ENCODE data around the gene GALNT6.
A peak's percentile ranks its signal among the peaks of the same experiment; 100 is the strongest.

The GALNT6 gene

GRCh38 chr12:51329742-51330141 lies 61.5 kb downstream of the GALNT6 start:
- no peak for TF ChIP-seq EZH2phosphoT487 (IDR thresholded peaks at IDR 0.05; ENCODE audit: borderline replicate concordance, low read length)
- Histone ChIP-seq H3F3A (ENCODE audit: control insufficient read depth, insufficient read depth) (no peaks in the 10 kb centered on the region), H3K4me1 (ENCODE audit: control insufficient read depth, low read length) (peaks cover 11% of the 10 kb centered on the region), H4K20me1 (ENCODE audit: control insufficient read depth, insufficient read depth, low read depth, low read length) (no peaks in the 10 kb centered on the region), H3K36me3 (ENCODE audit: control insufficient read depth, low read length) (no peaks in the 10 kb centered on the region), H3K9me2 (replicated peaks; ENCODE audit: control insufficient read depth, low read length) (no peaks in the 10 kb centered on the region), H3K9me3 (ENCODE audit: control insufficient read depth, insufficient read depth, low read length) (no peaks in the 10 kb centered on the region), H3K4me3 (ENCODE audit: low read length) (no peak overlapping the region), H3K27me3 (ENCODE audit: control insufficient read depth, low read length) (peaks cover 26% of the 10 kb centered on the region), H3K27ac (ENCODE audit: low read depth, low read length) (no peak overlapping the region), H3K4me2 (ENCODE audit: low read length) (no peak overlapping the region), H3K79me2 (ENCODE audit: control insufficient read depth, low read length) (no peaks in the 10 kb centered on the region)

GRCh38 chr12:51328587-51328986 lies 62.6 kb downstream of the GALNT6 start:
- Histone ChIP-seq H3F3A (ENCODE audit: control insufficient read depth, insufficient read depth) (no peaks in the 10 kb centered on the region), H3K4me1 (ENCODE audit: control insufficient read depth, low read length) (peaks cover 19% of the 10 kb centered on the region), H3K79me2 (ENCODE audit: control insufficient read depth, low read length) (no peaks in the 10 kb centered on the region), H3K9me3 (ENCODE audit: control insufficient read depth, insufficient read depth, low read length) (no peaks in the 10 kb centered on the region), H3K4me2 (ENCODE audit: low read length) (no peak overlapping the region), H3K27me3 (ENCODE audit: control insufficient read depth, low read length) (peaks cover 29% of the 10 kb centered on the region), H3K36me3 (ENCODE audit: control insufficient read depth, low read length) (no peaks in the 10 kb centered on the region), H3K9me2 (replicated peaks; ENCODE audit: control insufficient read depth, low read length) (no peaks in the 10 kb centered on the region), H3K4me3 (ENCODE audit: low read length) (no peak overlapping the region), H3K27ac (ENCODE audit: low read depth, low read length) (no peak overlapping the region), H4K20me1 (ENCODE audit: control insufficient read depth, insufficient read depth, low read depth, low read length) (no peaks in the 10 kb centered on the region)
- TF ChIP-seq CTCF (IDR thresholded peaks at IDR 0.05; ENCODE audit: low read depth, low read length, poor library complexity, severe bottlenecking) = no peak
- TF ChIP-seq EZH2phosphoT487 (IDR thresholded peaks at IDR 0.05; ENCODE audit: borderline replicate concordance, low read length) = no peak

GRCh38 chr12:51326698-51327439 lies 64.3 kb downstream of the GALNT6 start:
- H3K9me3 ChIP-seq (ENCODE audit: control insufficient read depth, insufficient read depth, low read length) = no peaks in the 10 kb centered on the region
- H3K79me2 ChIP-seq (ENCODE audit: control insufficient read depth, low read length) = no peaks in the 10 kb centered on the region
- H4K20me1 ChIP-seq (ENCODE audit: control insufficient read depth, insufficient read depth, low read depth, low read length) = no peaks in the 10 kb centered on the region
- no peaks in the 10 kb centered on the region for H3F3A ChIP-seq (ENCODE audit: control insufficient read depth, insufficient read depth)
- no peaks in the 10 kb centered on the region for H3K36me3 ChIP-seq (ENCODE audit: control insufficient read depth, low read length)
- H3K4me3 ChIP-seq (ENCODE audit: low read length) = no peak overlapping the region
- peak overlapping the region; percentile 14; the same call in 1 of the 2 replicates for H3K4me2 ChIP-seq (ENCODE audit: low read length)
- peaks cover 44% of the 10 kb centered on the region for H3K27me3 ChIP-seq (ENCODE audit: control insufficient read depth, low read length)
- TF ChIP-seq CTCF (IDR thresholded peaks at IDR 0.05; ENCODE audit: low read depth, low read length, poor library complexity, severe bottlenecking) (no peak), EZH2phosphoT487 (IDR thresholded peaks at IDR 0.05; ENCODE audit: borderline replicate concordance, low read length) (no peak)
- peaks cover 20% of the 10 kb centered on the region for H3K4me1 ChIP-seq (ENCODE audit: control insufficient read depth, low read length)
- H3K27ac ChIP-seq (ENCODE audit: low read depth, low read length) = no peak overlapping the region
- H3K9me2 ChIP-seq (replicated peaks; ENCODE audit: control insufficient read depth, low read length) = no peaks in the 10 kb centered on the region

GRCh38 chr12:51324953-51325352 lies 66.3 kb downstream of the GALNT6 start:
- Histone ChIP-seq H3K27me3 (ENCODE audit: control insufficient read depth, low read length) (peaks cover 48% of the 10 kb centered on the region), H3K79me2 (ENCODE audit: control insufficient read depth, low read length) (no peaks in the 10 kb centered on the region), H3K36me3 (ENCODE audit: control insufficient read depth, low read length) (no peaks in the 10 kb centered on the region), H3K4me2 (ENCODE audit: low read length) (no peak overlapping the region), H3K9me2 (replicated peaks; ENCODE audit: control insufficient read depth, low read length) (no peaks in the 10 kb centered on the region), H4K20me1 (ENCODE audit: control insufficient read depth, insufficient read depth, low read depth, low read length) (no peaks in the 10 kb centered on the region), H3F3A (ENCODE audit: control insufficient read depth, insufficient read depth) (no peaks in the 10 kb centered on the region), H3K27ac (ENCODE audit: low read depth, low read length) (no peak overlapping the region), H3K4me1 (ENCODE audit: control insufficient read depth, low read length) (peaks cover 20% of the 10 kb centered on the region), H3K9me3 (ENCODE audit: control insufficient read depth, insufficient read depth, low read length) (no peaks in the 10 kb centered on the region), H3K4me3 (ENCODE audit: low read length) (no peak overlapping the region)
- no peak for TF ChIP-seq CTCF (IDR thresholded peaks at IDR 0.05; ENCODE audit: low read depth, low read length, poor library complexity, severe bottlenecking)
- TF ChIP-seq EZH2phosphoT487 (IDR thresholded peaks at IDR 0.05; ENCODE audit: borderline replicate concordance, low read length) = no peak

All from DOHH2 (cell line).